ENCODE measurements around the gene DACT3.

Gene DACT3

DNA sequence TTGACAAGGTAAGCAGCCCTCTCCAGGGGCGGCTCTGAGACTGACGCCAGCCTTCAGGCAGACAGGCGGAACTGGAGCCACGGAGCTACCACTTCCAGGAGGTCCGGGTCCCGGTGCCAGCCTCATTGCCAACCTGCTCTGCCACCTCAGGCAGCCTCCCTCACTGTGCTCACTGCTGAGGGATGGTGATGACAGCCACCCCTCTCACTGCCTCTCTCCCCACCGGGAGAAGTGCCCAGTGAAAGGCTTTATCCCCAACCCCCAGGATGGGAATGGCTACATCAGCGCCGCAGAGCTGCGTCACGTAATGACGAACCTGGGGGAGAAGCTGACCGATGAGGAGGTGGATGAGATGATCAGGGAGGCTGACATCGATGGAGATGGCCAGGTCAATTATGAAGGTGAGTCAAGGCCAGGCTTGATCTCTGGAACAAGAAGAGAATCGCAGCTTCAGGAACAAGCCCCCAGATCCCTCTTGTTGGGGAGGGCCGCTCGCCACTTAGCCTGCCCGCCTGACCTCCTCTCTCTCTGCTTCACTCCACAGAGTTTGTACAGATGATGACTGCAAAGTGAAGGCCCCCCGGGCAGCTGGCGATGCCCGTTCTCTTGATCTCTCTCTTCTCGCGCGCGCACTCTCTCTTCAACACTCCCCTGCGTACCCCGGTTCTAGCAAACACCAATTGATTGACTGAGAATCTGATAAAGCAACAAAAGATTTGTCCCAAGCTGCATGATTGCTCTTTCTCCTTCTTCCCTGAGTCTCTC is 52.2 kb downstream of the DACT3 start:
- Histone ChIP-seq H3K27ac (no peak overlapping the region), H3K9ac (no peak overlapping the region), H3K4me3 (no peak overlapping the region), H3K36me3 (peaks cover 61% of the 10 kb centered on the region), H4K20me1 (peaks cover 90% of the 10 kb centered on the region), H3K4me1 (peaks cover 84% of the 10 kb centered on the region), H3K27me3 (no peaks in the 10 kb centered on the region), H3K4me2 (peak overlapping the region; percentile 49; the same call in 1 of the 2 replicates), H3K9me3 (no peaks in the 10 kb centered on the region)
- TF ChIP-seq Cebpa-rat (IDR thresholded peaks at IDR 0.05): no peak

DNA sequence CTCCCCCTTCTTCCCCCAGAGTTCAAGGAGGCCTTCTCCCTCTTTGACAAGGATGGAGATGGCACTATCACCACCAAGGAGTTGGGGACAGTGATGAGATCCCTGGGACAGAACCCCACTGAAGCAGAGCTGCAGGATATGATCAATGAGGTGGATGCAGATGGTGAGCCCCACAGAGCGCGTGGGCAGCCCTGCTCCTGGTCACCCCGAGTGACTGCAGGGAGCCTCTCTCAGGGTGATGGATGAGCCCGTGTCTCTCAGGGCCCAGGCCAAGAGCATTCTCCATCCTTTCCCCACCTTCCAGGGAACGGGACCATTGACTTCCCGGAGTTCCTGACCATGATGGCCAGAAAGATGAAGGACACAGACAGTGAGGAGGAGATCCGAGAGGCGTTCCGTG is 52.8 kb downstream of the DACT3 start:
- Histone ChIP-seq H3K27me3 (no peaks in the 10 kb centered on the region), H4K20me1 (peaks cover 96% of the 10 kb centered on the region), H3K27ac (no peak overlapping the region), H3K9ac (no peak overlapping the region), H3K4me1 (peaks cover 90% of the 10 kb centered on the region), H3K4me3 (no peak overlapping the region), H3K36me3 (peaks cover 61% of the 10 kb centered on the region), H3K9me3 (no peaks in the 10 kb centered on the region), H3K4me2 (no peak overlapping the region)
- TF ChIP-seq Cebpa-rat (IDR thresholded peaks at IDR 0.05): no peak

DNA sequence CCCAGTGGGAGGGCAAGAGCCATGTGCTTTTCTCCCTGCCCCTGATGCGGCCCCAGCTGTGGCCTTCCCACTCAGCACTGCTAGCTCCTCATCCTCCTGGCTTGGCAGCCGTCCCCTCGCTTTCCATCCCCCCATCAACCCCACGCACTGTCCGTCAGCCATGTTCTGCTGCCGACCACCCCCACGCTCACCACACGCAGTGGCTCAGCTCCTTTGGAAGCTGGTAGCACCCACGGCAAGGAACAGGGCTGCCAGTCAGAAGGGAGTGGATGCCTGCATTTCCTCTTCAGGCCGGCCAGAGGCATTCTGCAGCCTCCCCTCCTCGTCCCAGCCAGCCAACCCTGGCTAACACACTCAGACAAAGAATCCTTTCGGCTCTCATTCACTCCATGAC is 53.5 kb downstream of the DACT3 start:
- H3K27me3 ChIP-seq: no peaks in the 10 kb centered on the region
- H3K9me3 ChIP-seq: no peaks in the 10 kb centered on the region
- H4K20me1 ChIP-seq: peaks cover 100% of the 10 kb centered on the region
- H3K4me2 ChIP-seq: peak overlapping the region; percentile 22; the same call in 1 of the 2 replicates
- no peak for TF ChIP-seq Cebpa-rat (IDR thresholded peaks at IDR 0.05)
- H3K9ac ChIP-seq: no peak overlapping the region
- H3K4me3 ChIP-seq: no peak overlapping the region
- H3K36me3 ChIP-seq: peaks cover 61% of the 10 kb centered on the region
- H3K27ac ChIP-seq: no peak overlapping the region
- peaks cover 91% of the 10 kb centered on the region for H3K4me1 ChIP-seq

DNA sequence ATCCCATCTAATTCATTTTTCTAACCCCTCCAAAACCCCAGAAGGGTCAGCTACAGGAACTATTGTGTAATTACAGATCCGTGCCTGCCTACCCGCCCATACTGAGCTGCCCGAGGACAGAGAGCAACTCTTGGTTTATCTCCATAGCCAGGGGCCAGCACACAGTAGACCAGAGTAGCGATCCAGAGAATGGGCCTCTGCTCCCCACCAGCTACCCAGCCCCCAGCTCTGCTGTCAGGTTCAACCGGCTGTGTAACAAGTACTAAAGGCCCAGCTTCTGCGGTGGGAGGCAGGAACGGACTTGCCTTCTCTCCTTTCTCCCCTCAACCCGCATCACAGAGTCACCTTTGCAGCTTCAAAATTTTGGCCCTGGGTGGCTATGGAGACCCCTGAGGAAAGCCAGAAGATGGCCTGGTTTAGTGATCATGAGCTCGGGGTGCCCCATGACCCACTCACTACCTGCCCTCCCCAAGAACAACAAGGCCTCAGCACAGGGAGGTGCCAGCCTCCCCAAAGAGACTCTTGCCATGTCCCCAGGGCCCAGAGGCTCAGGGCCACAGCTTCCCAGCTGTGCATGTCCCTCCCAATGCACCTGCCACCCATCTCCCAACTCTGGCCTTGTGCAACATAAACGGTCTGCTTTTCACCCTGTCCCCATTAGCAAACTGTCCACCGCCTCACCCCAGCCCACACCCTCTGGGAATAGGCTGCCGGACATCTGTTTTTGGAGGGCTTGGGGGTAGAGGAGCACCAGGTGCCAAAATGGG is 54.1 kb downstream of the DACT3 start:
- Histone ChIP-seq H3K4me3 (no peak overlapping the region), H3K9ac (peak overlapping the region; percentile 24; the same call in 1 of the 2 replicates), H3K27ac (no peak overlapping the region), H3K4me1 (peaks cover 87% of the 10 kb centered on the region), H3K27me3 (no peaks in the 10 kb centered on the region), H3K9me3 (no peaks in the 10 kb centered on the region), H3K36me3 (peaks cover 61% of the 10 kb centered on the region), H3K4me2 (peak overlapping the region; percentile 22; the same call in 1 of the 2 replicates), H4K20me1 (peaks cover 100% of the 10 kb centered on the region)
- TF ChIP-seq Cebpa-rat (IDR thresholded peaks at IDR 0.05): no peak

DNA sequence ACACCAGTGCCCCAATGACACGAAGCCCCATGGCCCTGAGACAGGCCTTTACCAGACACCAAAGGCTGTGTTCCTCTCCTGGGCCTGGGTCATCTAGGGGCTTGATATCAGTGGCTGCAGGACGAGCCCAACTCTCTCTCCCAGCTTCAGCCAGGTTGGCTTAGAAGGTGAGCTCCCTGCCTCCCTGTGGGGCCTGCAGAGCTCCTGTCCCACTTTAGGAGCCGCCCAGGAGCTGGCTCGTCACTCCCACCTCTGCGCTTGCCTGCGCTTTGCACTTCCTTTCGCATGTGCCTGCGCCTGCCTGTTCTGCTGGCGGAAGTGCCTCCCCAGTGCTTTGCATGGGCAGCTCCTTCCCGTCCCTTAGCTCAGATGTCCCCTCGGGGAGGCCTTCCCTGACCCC is 55.0 kb downstream of the DACT3 start:
- no peak for TF ChIP-seq Cebpa-rat (IDR thresholded peaks at IDR 0.05)
- peaks cover 78% of the 10 kb centered on the region for H3K4me1 ChIP-seq
- H3K27me3 ChIP-seq: no peaks in the 10 kb centered on the region
- H3K4me2 ChIP-seq: peak overlapping the region; percentile 22; the same call in 1 of the 2 replicates
- H3K9ac ChIP-seq: peak overlapping the region; percentile 35; the same call in 1 of the 2 replicates
- H3K9me3 ChIP-seq: no peaks in the 10 kb centered on the region
- peaks cover 91% of the 10 kb centered on the region for H4K20me1 ChIP-seq
- H3K27ac ChIP-seq: no peak overlapping the region
- no peak overlapping the region for H3K4me3 ChIP-seq
- peaks cover 61% of the 10 kb centered on the region for H3K36me3 ChIP-seq

DNA sequence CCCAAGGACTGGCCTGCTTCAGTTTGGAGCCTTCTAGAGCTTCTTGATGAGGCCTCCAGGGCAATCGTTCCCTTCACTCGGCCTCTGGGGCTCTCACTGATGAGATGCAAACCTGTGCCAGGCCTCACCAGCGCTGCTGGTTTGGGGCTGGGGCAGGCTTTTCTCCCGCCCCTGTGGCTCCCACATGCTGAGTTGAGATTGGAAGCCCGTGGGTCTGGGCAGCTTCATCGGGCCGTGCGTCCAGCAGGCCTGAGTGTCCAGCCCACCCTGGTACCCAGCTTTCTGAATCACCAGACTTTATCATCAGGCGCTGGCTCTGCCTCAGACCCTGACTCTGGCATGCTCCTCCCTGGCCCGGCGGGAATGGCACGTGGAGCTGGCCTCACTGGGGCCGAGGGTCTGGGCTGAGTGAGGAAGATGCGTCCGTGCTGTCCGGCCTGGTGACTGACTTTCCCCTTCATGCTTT is 55.6 kb downstream of the DACT3 start:
- Histone ChIP-seq H3K4me3 (no peak overlapping the region), H3K4me1 (peaks cover 72% of the 10 kb centered on the region), H3K27me3 (no peaks in the 10 kb centered on the region), H3K4me2 (no peak overlapping the region), H3K27ac (peak overlapping the region; percentile 26; the same call in 1 of the 2 replicates), H3K36me3 (peaks cover 55% of the 10 kb centered on the region), H4K20me1 (peaks cover 85% of the 10 kb centered on the region), H3K9ac (0 out of 2 replicates have a peak overlapping the region, but pooled peaks have one; percentile 35), H3K9me3 (no peaks in the 10 kb centered on the region)
- no peak for TF ChIP-seq Cebpa-rat (IDR thresholded peaks at IDR 0.05)

DNA sequence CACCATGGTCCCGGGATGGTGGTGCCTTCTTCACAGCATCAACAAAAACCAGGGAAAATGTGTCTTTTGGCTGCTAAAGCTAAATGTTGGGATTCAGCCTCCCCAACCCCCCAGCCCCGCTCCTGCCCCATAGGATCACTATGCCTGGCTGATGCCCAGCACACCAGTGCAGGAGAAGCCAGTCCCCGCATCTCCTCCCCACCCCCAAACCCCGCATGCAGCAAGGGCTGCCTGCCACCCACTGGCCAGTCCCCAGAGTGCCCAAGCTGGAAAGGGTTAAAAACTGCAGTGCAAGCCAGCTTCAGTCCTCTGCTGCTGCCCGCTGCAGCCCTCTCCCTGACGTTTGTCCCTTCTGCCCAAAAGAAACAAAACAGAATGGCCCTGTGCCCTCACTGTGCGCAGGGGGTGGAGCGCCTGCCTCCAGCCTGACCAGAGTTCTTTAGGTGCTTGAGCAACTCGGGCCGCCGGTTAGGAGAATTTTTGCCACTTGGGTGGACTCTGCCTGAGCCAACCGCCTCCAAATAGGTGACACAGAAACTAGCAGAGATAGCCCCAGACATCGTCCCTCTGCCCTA is 56.1 kb downstream of the DACT3 start:
- H3K36me3 ChIP-seq: peaks cover 51% of the 10 kb centered on the region
- peaks cover 1% of the 10 kb centered on the region; the same call in 1 of the 2 replicates for H3K9me3 ChIP-seq
- H3K4me1 ChIP-seq: peaks cover 68% of the 10 kb centered on the region
- peaks cover 80% of the 10 kb centered on the region for H4K20me1 ChIP-seq
- H3K4me2 ChIP-seq: peak overlapping the region; percentile 97; the same call in 1 of the 2 replicates
- H3K27ac ChIP-seq: peak overlapping the region; percentile 26; the same call in 1 of the 2 replicates
- no peaks in the 10 kb centered on the region for H3K27me3 ChIP-seq
- peak overlapping the region; percentile 100; the same call in 1 of the 2 replicates for H3K9ac ChIP-seq
- H3K4me3 ChIP-seq: no peak overlapping the region
- no peak for TF ChIP-seq Cebpa-rat (IDR thresholded peaks at IDR 0.05)

DNA sequence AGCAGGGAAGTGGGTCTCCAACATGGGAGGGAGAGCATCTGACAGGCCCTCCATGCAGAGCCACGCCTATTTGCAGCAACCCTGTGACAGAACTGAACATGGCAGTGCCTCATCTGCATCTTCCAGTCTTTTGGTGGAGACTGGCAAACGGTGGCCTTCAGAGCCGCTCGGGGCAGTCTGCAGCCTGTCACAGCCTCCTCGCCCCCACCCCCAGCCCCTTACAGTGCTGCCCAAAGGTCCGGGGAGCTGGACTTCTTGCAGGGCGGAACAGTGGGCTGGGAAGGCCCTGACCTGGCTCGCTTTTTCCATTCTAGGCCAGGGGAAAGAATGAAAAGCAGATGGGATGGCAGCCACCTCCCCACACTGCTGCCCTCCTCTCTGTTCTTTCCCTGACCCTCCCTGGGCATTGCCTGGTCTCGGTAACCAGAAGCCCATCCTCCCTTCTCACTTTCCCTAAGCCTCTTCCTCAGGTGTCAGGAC is 57.2 kb downstream of the DACT3 start:
- TF ChIP-seq Cebpa-rat (IDR thresholded peaks at IDR 0.05): no peak
- peak overlapping the region; percentile 100 for H3K9ac ChIP-seq
- H3K36me3 ChIP-seq: peaks cover 40% of the 10 kb centered on the region
- peak overlapping the region; percentile 98; the same call in 1 of the 2 replicates for H3K4me3 ChIP-seq
- peaks cover 12% of the 10 kb centered on the region for H3K9me3 ChIP-seq
- peaks cover 58% of the 10 kb centered on the region for H3K4me1 ChIP-seq
- H3K4me2 ChIP-seq: peak overlapping the region; percentile 97
- H4K20me1 ChIP-seq: peaks cover 69% of the 10 kb centered on the region
- 0 out of 2 replicates have a peak overlapping the region, but pooled peaks have one; percentile 26 for H3K27ac ChIP-seq
- H3K27me3 ChIP-seq: no peaks in the 10 kb centered on the region

DNA sequence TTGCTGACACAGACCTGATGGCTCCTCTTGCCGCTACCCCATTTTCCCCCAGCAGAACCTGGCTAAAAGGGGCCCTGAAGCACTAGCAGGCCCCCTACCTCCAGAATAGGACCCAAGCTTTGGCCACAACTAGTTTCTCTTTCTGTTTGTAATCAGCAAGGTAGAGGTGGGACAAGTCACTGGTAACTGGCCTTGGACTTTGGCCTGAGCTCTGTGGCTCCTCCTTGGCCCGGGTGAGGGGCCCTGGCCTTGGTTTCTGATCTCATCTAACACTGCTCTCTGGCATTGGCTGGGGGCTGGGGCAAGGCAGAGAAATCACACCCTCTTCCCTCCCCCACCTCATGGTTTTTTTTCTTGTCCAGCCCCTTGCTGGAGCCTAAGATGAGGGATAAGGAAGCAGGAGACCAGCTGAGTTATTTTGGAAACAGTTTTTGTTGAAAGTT is 57.8 kb downstream of the DACT3 start:
- Histone ChIP-seq H4K20me1 (peaks cover 63% of the 10 kb centered on the region), H3K4me2 (peak overlapping the region; percentile 97), H3K36me3 (peaks cover 35% of the 10 kb centered on the region), H3K27me3 (no peaks in the 10 kb centered on the region), H3K27ac (peak overlapping the region; percentile 100), H3K9ac (peak overlapping the region; percentile 100), H3K4me1 (peaks cover 58% of the 10 kb centered on the region), H3K9me3 (peaks cover 18% of the 10 kb centered on the region), H3K4me3 (peak overlapping the region; percentile 98)
- TF ChIP-seq Cebpa-rat (IDR thresholded peaks at IDR 0.05): no peak

Measured in BLaER1 (cell line).